Measurements from ENCODE around the gene TCF20. TPM values are rescaled to one million over a fixed set of nuclear protein-coding genes. Genes with fewer than 3 reads are reported as not detected.

TCF20 gene
- total and polyA plus RNA-seq, 2 donors (not counting 1 experiment from before 2014, with no cell fraction given), result 16.4 to 81.3 TPM

DNA sequence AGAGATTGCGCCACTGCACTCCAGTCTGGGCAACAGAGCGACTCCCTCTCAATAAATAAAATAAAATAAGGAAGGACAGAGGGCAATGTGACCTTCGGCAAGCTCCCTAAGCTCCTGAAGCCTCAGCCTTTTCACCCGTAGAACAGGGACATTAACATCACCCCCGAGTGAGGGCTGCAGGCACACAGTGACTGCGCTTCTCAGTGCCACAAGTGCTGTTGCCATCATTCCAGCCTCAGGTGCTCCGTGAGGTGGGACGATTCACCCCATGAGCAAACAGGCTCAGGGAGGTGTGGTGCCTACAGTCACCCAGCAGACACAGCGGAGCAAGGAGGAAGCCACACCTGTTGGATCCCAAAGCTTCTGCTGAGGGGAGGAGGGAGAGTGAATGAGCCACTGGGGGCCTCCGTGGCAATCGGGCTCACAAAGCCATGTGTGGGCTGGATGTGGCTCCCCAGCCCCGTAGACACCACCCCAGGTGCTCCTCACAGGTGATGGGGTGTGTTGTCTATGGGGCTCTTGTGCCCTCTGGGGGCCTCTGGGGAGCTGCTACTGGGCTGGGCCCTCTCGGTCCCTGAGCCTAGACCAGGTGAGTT lies 9.1 kb upstream of the TCF20 start:
- no peaks in the 10 kb centered on the region for H3K9me3 Mint-ChIP-seq (ENCODE audit: insufficient read depth)
- peaks cover 17% of the 10 kb centered on the region for H3K27me3 Mint-ChIP-seq
- ChIA-PET POLR2A (interaction anchor here (0.6 kb wide), 1 partner anchor 128 kb away, joined by 5 read pairs; no protein-coding TSS in a partner anchor), CTCF (interaction anchor here (0.8 to 0.9 kb wide), 2 partner anchors 17 to 164 kb away, joined by 3 read pairs; no protein-coding TSS in a partner anchor)
- no peak overlapping the region for H3K27ac ChIP-seq (ENCODE audit: low read length in 2 of 2)
- H3K9ac ChIP-seq (ENCODE audit: low read length), result no peak overlapping the region
- no peak overlapping the region for H3K4me2 ChIP-seq (replicated peaks; ENCODE audit: low read depth, low read length, poor library complexity, severe bottlenecking)
- no peak overlapping the region for H2AFZ ChIP-seq (ENCODE audit: insufficient read depth, low read depth, low read length, poor library complexity, severe bottlenecking)
- no peak for ATAC-seq (ENCODE audit: low read depth)
- intact Hi-C loops (cut with micrococcal nuclease), result no loop called here
- H4K20me1 ChIP-seq (ENCODE audit: control insufficient read depth, insufficient read depth, low read length, poor library complexity, severe bottlenecking), result peaks cover 11% of the 10 kb centered on the region
- H3K36me3 ChIP-seq (replicated peaks in 1 of 2; ENCODE audit: control extremely low read depth in 1 of 2, control insufficient read depth in 1 of 2, extremely low read depth in 1 of 2, insufficient read depth in 2 of 2, low read length in 1 of 2), result no peaks in the 10 kb centered on the region
- H3K27ac Mint-ChIP-seq, result no peak overlapping the region
- H3K4me1 Mint-ChIP-seq, result peaks cover 13% of the 10 kb centered on the region
- TF ChIP-seq EZH2 (IDR thresholded peaks at IDR 0.05; ENCODE audit: borderline replicate concordance, insufficient read depth, low read depth, low read length, poor library complexity, severe bottlenecking), result no peak
- TF ChIP-seq, protein P1, sequence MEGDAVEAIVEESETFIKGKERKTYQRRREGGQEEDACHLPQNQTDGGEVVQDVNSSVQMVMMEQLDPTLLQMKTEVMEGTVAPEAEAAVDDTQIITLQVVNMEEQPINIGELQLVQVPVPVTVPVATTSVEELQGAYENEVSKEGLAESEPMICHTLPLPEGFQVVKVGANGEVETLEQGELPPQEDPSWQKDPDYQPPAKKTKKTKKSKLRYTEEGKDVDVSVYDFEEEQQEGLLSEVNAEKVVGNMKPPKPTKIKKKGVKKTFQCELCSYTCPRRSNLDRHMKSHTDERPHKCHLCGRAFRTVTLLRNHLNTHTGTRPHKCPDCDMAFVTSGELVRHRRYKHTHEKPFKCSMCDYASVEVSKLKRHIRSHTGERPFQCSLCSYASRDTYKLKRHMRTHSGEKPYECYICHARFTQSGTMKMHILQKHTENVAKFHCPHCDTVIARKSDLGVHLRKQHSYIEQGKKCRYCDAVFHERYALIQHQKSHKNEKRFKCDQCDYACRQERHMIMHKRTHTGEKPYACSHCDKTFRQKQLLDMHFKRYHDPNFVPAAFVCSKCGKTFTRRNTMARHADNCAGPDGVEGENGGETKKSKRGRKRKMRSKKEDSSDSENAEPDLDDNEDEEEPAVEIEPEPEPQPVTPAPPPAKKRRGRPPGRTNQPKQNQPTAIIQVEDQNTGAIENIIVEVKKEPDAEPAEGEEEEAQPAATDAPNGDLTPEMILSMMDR (IDR thresholded peaks at IDR 0.05), result no peak
- H3K9me3 ChIP-seq (ENCODE audit: control extremely low read depth in 1 of 3, control insufficient read depth in 2 of 3, insufficient read depth in 1 of 3, low read length in 2 of 3), result peaks cover 0 to 5% (median 0%) of the 10 kb centered on the region in 3 donors
- DNase-seq, result no peak
- H3K27me3 ChIP-seq (replicated peaks in 1 of 4; ENCODE audit: control extremely low read depth in 1 of 4, control insufficient read depth in 3 of 4, insufficient read depth in 4 of 4, low read length in 3 of 4), result peaks cover 0 to 31% (median 13%) of the 10 kb centered on the region in 4 experiments
- 86% methylated on average over 11 of the region's 13 CpGs for WGBS (ENCODE audit: insufficient coverage)
- peaks cover 15 to 19% of the 10 kb centered on the region in 2 donors for H3K4me1 ChIP-seq (ENCODE audit: control insufficient read depth in 2 of 2, insufficient read depth in 2 of 2, low read length in 2 of 2)
- peaks cover 9% of the 10 kb centered on the region for H3K79me2 ChIP-seq (ENCODE audit: control insufficient read depth, insufficient read depth, low read length)
- H3K4me3 ChIP-seq (ENCODE audit: control extremely low read depth in 1 of 5, extremely low read depth in 1 of 5, insufficient read depth in 1 of 5, low read depth in 2 of 5, low read length in 4 of 5), result no peak overlapping the region
- no peak overlapping the region for H3K4me3 Mint-ChIP-seq

DNA sequence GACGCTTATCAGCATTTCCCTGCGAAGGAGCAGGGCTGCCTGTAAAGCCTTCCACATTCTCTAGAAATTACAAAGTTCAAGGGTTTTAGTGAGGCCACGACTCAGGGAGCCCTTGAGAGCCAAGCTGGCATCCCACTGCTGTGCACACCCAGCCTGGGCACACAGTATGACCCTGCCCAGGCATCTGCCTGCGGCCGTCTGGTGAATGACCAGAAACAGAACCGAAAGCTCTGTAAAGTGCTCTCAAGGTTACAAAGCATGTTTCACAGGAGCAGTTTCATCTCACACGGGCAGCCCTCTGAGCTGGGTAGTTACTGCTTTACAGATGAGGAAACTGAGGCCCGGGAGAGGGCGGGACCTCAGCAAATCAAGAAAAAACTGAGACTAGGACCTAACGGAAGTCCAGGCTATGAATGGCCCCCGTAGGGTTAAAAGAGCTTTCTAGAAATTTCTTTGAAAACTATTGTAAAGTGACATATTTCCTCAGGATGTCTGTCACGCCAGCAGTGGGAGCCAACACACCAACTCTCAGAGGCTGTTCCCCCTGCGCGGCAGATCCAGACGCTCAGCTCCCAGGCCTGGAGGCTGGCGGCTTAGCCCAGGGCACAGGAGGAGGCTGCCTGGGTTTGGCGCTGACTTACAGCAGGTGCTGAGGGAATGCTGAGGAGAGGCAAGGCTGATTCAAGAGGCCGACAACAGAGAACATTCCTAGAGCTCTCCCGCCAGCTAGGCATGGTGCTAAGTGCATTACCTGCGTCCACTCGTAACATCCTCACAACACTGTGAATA lies 7.7 kb upstream of the TCF20 start:
- H3K27ac Mint-ChIP-seq, result no peak overlapping the region
- Histone ChIP-seq H2AFZ (ENCODE audit: insufficient read depth, low read depth, low read length, poor library complexity, severe bottlenecking) (no peak overlapping the region), H3K36me3 (replicated peaks in 1 of 2; ENCODE audit: control extremely low read depth in 1 of 2, control insufficient read depth in 1 of 2, extremely low read depth in 1 of 2, insufficient read depth in 2 of 2, low read length in 1 of 2) (no peaks in the 10 kb centered on the region), H3K27me3 (replicated peaks in 1 of 4; ENCODE audit: control extremely low read depth in 1 of 4, control insufficient read depth in 3 of 4, insufficient read depth in 4 of 4, low read length in 3 of 4) (peaks cover 0 to 19% (median 6%) of the 10 kb centered on the region in 4 experiments), H3K4me1 (ENCODE audit: control insufficient read depth in 2 of 2, insufficient read depth in 2 of 2, low read length in 2 of 2) (peaks cover 4 to 8% of the 10 kb centered on the region in 2 donors), H3K4me3 (ENCODE audit: control extremely low read depth in 1 of 5, extremely low read depth in 1 of 5, insufficient read depth in 1 of 5, low read depth in 2 of 5, low read length in 4 of 5) (no peak overlapping the region), H3K9ac (ENCODE audit: low read length) (no peak overlapping the region), H3K27ac (ENCODE audit: low read length in 2 of 2) (no peak overlapping the region), H3K79me2 (ENCODE audit: control insufficient read depth, insufficient read depth, low read length) (no peaks in the 10 kb centered on the region), H3K9me3 (ENCODE audit: control extremely low read depth in 1 of 3, control insufficient read depth in 2 of 3, insufficient read depth in 1 of 3, low read length in 2 of 3) (no peaks in the 10 kb centered on the region), H4K20me1 (ENCODE audit: control insufficient read depth, insufficient read depth, low read length, poor library complexity, severe bottlenecking) (peaks cover 3% of the 10 kb centered on the region), H3K4me2 (replicated peaks; ENCODE audit: low read depth, low read length, poor library complexity, severe bottlenecking) (no peak overlapping the region)
- intact Hi-C loops (cut with micrococcal nuclease), result no loop called here
- ChIA-PET POLR2A (no interaction called here), CTCF (interaction anchor here (0.7 to 1.9 kb wide), 9 partner anchors 9 to 166 kb away, joined by 3 to 21 read pairs (median 3); no protein-coding TSS in a partner anchor)
- DNase-seq (no peak), ATAC-seq (ENCODE audit: low read depth) (no peak)
- H3K9me3 Mint-ChIP-seq (ENCODE audit: insufficient read depth), result no peaks in the 10 kb centered on the region
- peaks cover 6% of the 10 kb centered on the region for H3K4me1 Mint-ChIP-seq
- H3K27me3 Mint-ChIP-seq, result peaks cover 14% of the 10 kb centered on the region
- WGBS (ENCODE audit: insufficient coverage), result 64% methylated on average over 21 of the region's 21 CpGs
- H3K4me3 Mint-ChIP-seq, result no peak overlapping the region
- TF ChIP-seq, protein P1 (IDR thresholded peaks at IDR 0.05), result no peak
- no peak for TF ChIP-seq EZH2 (IDR thresholded peaks at IDR 0.05; ENCODE audit: borderline replicate concordance, insufficient read depth, low read depth, low read length, poor library complexity, severe bottlenecking)

Data from B cell (primary cell).